Esophagus muscularis mucosa (tissue), 3 donors: Measurements from ENCODE around the gene CHRNA9.

Experiments used
- EP300 ChIP-seq: sonication (generic); formaldehyde crosslinking; IDR thresholded peaks from one replicate; pipeline ENCODE4 v1.6.1; 2017; ENCODE audit warnings: antibody characterized with exemption
- TF ChIP-seq, protein P1 (sequence below), 3 experiments: fragments of 200-600 bp in 2 of 3; fragments of 450-650 bp in 1 of 3; sonication (generic) in 2 of 3; IDR thresholded peaks; one replicate each; pipeline ENCODE4 v1.5.1; 2017 to 2019; ENCODE audit warnings: antibody characterized with exemption in 3 of 3, mild to moderate bottlenecking in 2 of 3, moderate library complexity in 1 of 3

- TF ChIP-seq, protein P1, sequence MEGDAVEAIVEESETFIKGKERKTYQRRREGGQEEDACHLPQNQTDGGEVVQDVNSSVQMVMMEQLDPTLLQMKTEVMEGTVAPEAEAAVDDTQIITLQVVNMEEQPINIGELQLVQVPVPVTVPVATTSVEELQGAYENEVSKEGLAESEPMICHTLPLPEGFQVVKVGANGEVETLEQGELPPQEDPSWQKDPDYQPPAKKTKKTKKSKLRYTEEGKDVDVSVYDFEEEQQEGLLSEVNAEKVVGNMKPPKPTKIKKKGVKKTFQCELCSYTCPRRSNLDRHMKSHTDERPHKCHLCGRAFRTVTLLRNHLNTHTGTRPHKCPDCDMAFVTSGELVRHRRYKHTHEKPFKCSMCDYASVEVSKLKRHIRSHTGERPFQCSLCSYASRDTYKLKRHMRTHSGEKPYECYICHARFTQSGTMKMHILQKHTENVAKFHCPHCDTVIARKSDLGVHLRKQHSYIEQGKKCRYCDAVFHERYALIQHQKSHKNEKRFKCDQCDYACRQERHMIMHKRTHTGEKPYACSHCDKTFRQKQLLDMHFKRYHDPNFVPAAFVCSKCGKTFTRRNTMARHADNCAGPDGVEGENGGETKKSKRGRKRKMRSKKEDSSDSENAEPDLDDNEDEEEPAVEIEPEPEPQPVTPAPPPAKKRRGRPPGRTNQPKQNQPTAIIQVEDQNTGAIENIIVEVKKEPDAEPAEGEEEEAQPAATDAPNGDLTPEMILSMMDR (IDR thresholded peaks at IDR 0.05) = no peak
- TF ChIP-seq EP300 = no peak
Measured at GRCh38 chr4:40402556-40402955, 67.4 kb downstream of the CHRNA9 start.
